Caki2 (cell line): ENCODE data around the gene OR1N1. TPM values are rescaled to one million over a fixed set of nuclear protein-coding genes. Genes with fewer than 3 reads are reported as not detected.
A peak's percentile ranks its signal among the peaks of the same experiment; 100 is the strongest.
"Not testable (repeated sequence)": the region's sequence is repeated elsewhere in the genome, so short reads cannot be mapped to it uniquely, and the experiment has no call there.

Source experiments
- DNase-seq: peaks from one replicate; pipeline ENCODE4 v3.0.0-alpha.2; 2015; ENCODE audit warnings: low read depth
- in situ Hi-C: cut with HindIII; loops from 2 replicates; pipeline ENCODE4 v1.10.0; 2016; ENCODE audit warnings: low sequenced_read_pairs, low pct_unique_long_range_greater_than_20kb, mixed read lengths
- total RNA-seq: library from RNA; depleted of rRNA; stranded (reverse); fragments of >200 nt; shearing (Covaris generic); gene quantifications from 2 replicates; pipeline ENCODE4 v1.2.3, GENCODE V29; 2014; ENCODE audit warnings: low replicate concordance; rRNA removed

OR1N1 gene, protein sequence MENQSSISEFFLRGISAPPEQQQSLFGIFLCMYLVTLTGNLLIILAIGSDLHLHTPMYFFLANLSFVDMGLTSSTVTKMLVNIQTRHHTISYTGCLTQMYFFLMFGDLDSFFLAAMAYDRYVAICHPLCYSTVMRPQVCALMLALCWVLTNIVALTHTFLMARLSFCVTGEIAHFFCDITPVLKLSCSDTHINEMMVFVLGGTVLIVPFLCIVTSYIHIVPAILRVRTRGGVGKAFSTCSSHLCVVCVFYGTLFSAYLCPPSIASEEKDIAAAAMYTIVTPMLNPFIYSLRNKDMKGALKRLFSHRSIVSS
- not detected in 2 replicates for total RNA-seq

DNA sequence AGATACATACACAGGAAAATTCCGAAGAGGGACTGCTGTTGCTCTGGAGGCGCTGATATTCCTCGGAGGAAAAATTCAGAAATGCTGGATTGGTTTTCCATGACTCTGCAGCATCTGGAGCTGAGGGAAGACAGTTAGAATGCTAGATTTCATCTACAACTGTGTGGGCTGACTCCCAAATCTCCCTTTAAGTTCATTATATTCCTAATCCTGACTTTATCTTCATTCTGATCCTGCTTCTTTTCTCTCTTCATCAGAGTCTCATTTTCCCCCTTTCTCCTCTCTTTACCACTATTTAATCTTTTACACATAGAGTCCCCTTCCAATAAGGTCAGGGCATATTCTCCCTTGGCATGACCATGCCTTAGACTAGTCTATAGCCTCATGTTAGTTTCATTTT is at the start of gene OR1N1:
OR1N1 (minus strand) TSS at position 101 of the 400 bp plus-strand sequence; CDS start at position 101, 0 bp downstream.
- in situ Hi-C loops: no loop called here
- no peak for DNase-seq

DNA sequence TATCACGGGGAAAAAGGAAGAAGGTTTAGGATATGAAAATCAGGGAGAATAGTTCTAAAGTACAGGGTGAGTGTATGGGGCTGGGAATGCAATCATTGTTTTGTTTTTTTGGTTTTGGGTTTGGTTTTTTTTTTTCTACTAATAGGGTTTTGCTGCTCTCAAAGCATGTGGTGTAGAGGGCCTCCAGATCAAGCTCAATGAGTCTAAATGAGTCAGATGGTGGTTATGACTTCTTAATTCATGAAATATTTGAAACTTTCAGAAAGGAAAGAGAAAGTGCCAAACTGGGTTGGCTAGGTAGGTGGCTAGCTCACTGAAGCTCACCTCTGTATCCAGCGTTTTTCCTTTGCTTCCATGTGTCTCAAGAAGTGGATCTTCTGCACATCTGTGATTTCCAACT is 45.4 kb upstream of the OR1N1 start:
- in situ Hi-C loops: no loop called here

DNA sequence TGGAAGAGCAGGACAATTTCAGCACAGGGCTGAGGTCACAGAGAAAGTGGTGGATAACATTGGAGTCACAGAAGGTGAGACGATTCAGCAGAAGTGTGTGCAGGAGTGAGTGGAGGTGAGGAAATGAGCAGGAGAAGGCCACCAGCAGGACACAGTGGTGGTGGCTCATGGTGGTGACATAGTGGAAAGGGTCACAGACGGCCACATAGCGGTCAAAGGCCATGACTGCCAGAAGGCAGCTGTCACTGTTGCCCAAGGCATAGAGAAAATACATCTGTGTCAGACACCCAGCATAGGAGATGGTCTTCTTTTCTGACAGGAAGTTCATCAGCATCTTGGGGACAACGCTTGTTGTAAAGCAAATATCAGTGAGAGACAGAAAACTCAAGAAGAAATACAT is 40.8 kb upstream of the OR1N1 start:
- in situ Hi-C loops: no loop called here
- DNase-seq: no peak

More for the DNA sequence above, 45.4 kb upstream of the OR1N1 start:
- no peak for DNase-seq

DNA sequence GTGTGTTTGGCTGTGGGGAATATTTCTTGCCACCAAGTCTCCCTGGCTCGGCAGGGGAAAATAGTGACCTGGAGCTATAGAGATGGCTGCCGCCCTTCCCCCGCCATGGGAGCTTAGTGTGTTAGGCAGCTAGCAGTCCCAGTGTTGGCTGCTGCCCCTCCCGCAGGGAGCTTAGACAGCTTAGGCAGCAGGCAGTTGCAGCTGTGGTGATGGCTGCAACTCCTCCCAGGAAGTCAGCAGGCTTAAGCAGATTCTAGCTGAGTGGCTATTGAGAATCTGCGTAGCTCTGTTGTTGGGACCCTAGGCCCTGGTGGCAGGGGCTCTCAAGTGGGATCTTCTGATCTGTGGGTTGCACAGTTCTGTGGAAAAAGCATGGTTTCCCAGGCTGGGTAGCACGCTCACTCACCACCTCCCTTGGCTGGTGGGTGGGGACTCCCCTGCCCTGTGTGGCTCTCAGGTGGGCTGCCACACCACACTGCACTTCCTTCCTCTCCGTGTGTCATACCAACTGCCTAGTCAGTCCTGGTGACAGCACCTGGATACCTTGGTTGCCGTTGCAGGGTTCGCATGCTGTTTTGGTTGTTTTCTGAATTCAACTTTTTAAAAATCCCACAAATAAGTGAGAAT is 35.2 kb upstream of the OR1N1 start:
- in situ Hi-C loops: no loop called here
- no peak for DNase-seq

DNA sequence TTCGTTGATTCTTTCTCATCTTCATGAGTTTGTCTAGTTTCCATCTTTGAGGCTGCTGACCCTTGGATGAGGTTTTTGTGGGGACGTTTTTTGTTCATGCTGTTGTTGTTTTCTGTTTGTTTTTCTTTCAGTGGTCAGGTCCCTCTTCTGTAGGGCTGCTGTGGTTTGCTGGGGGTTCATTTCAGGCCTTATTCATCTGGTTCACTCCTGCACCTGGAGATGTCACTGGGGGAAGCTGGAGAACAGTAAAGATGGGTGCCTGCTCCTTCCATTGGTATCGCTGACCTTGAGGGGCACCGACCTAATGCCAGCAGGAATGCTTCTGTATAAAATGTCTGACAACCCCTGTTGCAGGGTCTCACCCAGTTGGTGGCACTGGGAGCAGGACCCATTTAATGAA is 34.4 kb upstream of the OR1N1 start:
- in situ Hi-C loops: no loop called here
- DNase-seq: no peak

DNA sequence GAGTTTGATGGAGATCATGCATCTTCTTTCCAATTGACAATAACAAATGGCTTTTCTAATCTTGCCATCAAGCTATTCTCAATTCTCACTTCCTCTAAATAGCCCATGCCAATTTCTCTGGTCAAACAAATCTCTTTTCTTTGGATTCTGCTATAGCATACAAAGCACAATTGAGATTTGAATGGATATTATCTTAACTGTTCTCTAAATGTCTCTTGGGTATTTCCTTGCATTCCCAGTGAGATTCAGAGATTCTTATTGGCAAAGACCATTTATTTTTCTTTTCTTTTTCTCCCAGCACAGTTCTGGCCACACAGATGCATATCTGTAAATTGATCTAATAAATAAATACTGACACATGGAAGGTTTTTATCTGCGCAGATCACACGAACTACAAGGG is 25.7 kb upstream of the OR1N1 start, which contains the start of gene OR1N2:
OR1N2 (plus strand) TSS at position 301 of the 400 bp plus-strand sequence. CDS start 100 bp downstream, outside the sequence.
- in situ Hi-C loops: no loop called here

DNA sequence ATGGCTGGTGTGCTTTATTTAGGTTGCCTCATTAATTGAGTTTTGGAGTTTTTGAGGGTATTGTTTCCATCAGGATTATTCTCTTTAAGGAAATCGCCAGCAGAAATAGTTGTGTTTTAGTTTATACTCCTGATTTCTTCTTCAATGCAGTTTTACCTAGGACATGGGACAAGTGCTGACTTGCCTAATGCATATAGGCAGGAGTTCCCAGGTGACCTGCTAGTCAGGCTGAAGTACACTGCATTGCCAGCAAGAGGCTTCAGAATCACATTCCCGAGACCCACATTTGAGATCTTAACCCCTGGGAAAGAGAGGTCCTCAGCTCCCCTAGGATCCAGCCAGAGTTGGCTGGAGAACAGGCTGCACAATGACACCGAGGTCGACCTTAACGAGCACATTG is 24.3 kb upstream of the OR1N1 start:
- in situ Hi-C loops: no loop called here
- DNase-seq: no peak

More for the DNA sequence above, 25.7 kb upstream of the OR1N1 start, which contains the start of gene OR1N2:
- no peak for DNase-seq

DNA sequence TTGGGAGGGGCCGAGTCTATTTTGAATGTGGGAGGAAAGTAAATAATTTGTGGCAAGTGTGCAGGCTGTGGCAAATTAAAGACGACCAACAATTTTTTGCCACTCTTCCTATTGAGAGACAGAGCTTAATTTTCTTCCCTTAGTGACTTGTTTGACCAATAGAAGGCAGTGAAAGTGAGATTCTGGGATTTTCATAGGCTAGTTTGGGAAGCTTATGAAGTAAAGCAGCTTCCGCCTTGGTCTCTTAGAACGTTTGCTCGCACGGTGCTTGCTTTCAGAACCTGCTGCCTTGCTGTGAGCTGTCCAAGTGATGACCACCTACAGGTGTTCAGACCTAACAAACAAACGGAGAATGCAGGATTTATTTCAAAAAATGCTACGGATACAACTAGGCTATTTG is 19.1 kb upstream of the OR1N1 start:
- DNase-seq: no peak
- in situ Hi-C loops: no loop called here

DNA sequence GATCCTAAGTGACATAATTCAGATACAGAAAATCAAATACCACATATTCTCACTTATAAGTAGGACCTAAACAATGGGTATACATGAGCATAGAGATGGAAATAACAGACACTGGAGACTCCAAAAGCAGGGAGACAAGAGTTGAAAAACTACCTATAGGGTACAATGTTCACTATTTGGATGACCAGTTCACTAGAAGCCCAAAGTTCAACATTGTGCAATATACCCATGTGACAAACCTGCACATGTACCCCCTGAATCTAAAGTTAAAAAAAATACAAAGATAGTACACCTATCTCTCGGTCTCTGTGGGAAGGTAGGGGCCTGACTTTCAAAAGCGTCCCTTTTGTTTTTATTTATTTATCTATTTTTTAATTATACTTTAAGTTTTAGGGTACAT is 11.7 kb upstream of the OR1N1 start:
- in situ Hi-C loops: no loop called here
- no peak for DNase-seq

DNA sequence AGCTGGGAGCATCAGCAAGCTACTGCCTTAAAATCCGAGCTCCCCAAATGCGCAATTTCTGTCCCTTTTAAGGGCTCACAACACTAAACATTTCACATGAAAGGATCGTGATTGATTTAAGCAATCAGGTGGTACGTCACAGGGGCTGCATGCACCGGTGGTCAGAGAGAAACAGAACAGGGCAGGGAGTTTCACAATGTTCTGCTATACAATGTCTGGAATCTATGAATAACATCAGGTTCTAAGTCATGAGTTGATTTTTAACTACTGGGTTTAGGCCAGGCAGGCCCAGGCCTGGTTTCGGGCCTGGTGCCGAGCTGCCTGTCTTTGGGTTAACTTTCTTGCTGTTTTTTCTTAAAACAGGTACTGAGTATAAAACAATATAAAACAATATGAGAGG is 10.0 kb upstream of the OR1N1 start:
- in situ Hi-C loops: not testable (repeated sequence)
- peak; percentile 32 for DNase-seq

DNA sequence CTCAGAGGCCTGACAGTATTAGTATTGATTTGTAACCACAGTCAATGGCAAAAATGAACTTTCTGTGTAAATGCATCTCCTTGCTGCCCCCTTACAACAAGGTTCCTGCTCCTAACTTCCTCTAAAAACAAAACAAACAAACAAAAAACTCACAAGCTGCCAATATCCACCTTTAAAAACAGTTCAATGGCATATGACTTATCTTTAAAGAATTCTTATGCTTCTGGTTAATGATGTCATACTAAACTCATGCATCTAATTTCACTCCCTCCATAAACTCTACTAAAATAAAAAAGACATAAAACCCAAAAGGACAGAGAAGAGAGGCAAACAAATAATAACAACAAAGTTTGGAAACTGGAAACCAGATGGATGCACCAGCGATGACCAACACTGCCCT is 9.0 kb upstream of the OR1N1 start:
- in situ Hi-C loops: no loop called here

DNA sequence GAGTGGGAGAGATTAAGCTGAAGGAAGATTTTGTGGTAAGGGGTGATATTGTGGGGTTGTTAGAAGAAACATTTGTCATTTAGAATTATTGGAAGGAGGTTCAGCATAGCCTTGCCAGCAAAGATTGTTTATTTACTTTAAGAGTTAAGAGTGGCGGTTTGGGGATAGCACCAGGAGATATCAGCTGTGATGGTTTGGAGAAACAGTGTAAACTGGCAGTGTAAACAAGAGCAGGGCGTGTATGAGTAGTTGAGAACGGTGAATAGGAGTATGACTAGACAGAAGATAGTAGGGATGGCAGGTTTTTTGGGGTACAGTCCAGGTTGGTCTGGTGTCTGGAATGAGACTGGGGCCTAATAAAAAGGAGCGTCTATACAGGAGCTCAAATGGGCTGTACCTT is 4.1 kb upstream of the OR1N1 start:
- in situ Hi-C loops, DNase-seq: not testable (repeated sequence)

More for the DNA sequence above, 9.0 kb upstream of the OR1N1 start:
- peak; percentile 18 for DNase-seq

DNA sequence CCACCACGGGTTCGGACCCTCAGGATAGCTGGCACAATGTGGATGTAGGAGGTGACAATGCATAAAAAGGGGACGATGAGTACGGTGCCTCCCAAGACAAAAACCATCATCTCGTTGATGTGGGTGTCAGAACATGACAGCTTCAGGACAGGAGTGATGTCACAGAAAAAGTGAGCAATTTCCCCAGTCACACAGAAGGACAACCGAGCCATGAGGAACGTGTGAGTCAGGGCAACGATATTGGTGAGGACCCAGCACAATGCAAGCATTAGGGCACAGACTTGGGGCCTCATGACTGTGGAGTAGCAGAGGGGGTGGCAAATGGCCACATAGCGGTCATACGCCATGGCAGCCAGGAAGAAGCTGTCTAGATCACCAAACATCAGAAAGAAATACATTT is 491 bp downstream of the OR1N1 start:
- no peak for DNase-seq
- in situ Hi-C loops: no loop called here

DNA sequence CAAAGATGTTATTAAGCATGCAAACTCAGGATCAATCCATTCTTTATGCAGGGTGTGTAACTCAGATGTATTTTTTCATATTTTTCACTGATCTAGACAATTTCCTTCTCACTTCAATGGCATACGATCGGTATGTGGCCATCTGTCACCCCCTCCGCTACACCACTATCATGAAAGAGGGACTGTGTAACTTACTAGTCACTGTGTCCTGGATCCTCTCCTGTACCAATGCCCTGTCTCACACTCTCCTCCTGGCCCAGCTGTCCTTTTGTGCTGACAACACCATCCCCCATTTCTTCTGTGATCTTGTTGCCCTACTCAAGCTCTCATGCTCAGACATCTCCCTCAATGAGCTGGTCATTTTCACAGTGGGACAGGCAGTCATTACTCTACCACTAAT is 7.7 kb downstream of the OR1N1 start:
- no peak for DNase-seq
- in situ Hi-C loops: no loop called here

DNA sequence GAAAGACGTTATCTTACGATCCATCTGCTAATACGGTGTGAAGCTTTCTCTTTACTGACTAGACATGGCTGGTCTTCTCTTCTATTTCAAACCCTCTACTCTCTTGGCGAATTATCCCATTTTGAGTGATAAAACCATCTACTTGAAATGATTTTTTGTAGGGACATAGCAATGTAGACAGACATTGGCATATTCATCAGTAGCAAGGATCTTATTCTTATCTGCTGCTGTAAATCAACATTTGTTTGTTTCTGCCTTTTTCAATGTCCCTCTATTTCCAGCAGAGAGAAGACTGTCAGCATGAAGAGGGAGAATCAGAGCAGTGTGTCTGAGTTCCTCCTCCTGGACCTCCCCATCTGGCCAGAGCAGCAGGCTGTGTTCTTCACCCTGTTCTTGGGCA is 8.3 kb downstream of the OR1N1 start, which contains the start of gene OR1J4:
OR1J4 (plus strand) TSS at position 301 of the 400 bp plus-strand sequence; CDS start at position 301, 0 bp downstream.
- in situ Hi-C loops: no loop called here
- no peak for DNase-seq

DNA sequence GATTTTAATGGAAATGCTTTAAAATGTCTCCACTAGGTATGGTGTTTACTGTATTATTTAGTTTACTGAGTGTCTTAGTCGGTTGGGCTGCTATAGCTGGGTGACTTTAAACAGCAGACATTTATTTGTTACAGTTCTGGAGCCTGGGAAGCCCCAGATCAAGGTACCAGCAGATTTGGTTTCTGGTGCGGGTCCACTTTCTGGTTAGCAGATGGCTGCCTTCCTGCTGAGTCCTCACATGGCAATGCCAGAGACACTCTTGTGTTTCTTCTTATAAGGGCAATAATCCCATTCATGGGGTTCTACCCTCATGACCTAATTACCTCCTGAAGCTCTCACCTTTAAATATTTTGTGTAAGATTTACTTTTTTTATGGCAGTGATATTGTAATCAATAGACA is 8.9 kb downstream of the OR1N1 start:
- no peak for DNase-seq
- in situ Hi-C loops: no loop called here

DNA sequence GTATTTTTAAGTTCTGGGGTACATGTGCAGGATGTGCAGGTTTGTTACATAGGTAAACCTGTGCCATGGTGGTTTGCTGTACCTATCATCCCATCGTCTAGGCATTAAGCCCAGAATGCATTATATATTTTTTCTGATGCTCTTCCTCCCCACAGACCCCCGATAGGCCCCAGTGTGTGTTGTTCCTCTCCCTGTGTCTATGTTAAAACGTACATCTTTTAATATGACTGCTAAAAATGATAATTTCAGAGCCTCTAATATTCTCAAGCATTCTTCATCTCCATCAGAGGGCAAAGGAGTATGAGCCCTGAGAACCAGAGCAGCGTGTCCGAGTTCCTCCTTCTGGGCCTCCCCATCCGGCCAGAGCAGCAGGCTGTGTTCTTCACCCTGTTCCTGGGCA is 16.6 kb downstream of the OR1N1 start, which contains the start of gene OR1J2:
OR1J2 (plus strand) TSS at position 301 of the 400 bp plus-strand sequence; CDS start at position 301, 0 bp downstream.
- DNase-seq: no peak
- in situ Hi-C loops: no loop called here

DNA sequence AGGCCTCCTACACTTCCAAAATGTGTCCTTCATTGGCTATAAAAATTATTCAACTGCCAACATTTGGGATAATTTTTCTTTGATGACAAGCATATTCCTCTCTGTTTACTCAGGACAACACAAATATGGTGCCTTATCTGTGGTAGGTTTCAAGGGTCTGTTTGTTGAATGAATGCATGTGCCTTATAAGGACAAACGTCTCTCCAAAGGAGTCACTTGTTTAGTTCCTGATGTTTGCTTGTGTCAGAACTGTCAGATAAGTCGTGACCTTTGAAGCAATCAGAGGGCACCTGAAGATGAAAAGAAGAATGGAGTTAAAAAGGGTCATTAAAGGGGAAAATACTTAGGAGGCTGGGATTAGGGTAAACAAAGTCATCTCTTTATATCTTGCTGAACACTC is 20.1 kb downstream of the OR1N1 start:
- DNase-seq: no peak
- in situ Hi-C loops: no loop called here

DNA sequence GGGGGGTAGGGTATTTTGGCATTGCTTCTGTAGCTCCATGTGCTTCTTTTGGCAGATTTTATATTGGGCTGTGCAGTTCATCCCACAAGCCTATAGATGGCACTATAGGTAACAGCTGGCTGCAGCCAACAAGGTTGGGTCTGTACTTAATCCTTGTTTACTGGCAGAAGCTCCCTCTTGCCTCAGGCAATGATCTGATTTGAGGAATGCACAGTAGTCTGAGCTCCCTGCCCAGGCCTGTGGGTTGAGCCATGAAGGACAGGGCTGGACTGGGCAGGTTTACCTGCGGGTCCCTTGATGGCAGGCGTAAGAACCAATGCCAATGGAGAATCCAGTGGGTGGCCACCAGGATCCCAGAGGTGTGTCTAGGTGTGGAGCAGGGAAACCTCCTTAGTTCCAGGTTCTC is 28.2 kb downstream of the OR1N1 start:
- DNase-seq: peak; percentile 16
- in situ Hi-C loops: no loop called here
